Activated CD4-positive, alpha-beta T cell treated with anti-CD3 and anti-CD28 coated beads, Interleukin-2, amount 50 U/mL, for 16 hours (primary cell): Measurements from ENCODE around the gene FSIP1.

Source experiments
- DNase-seq: peaks from one replicate; pipeline ENCODE4 v3.0.0-alpha.2; 2020

Gene FSIP1

DNA sequence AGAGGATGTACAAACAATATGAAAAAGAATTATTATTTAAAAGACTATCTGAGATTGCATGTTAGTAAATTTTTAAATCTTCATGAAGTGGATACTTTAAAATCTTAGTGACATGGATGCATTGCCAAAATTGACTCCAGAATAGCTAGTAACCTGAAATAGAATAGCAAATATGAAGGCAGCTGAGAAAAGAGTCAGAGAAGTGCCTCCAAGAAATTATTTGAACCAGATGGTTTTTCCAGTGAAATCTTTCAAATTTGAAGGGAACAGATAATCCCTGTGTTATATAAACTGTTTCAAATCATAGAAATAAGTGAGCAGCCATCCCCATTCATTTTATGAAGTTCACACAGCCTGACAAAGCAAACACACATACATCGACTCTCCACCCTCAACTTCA, 29.6 kb downstream of the FSIP1 start:
- DNase-seq, result no peak

DNA sequence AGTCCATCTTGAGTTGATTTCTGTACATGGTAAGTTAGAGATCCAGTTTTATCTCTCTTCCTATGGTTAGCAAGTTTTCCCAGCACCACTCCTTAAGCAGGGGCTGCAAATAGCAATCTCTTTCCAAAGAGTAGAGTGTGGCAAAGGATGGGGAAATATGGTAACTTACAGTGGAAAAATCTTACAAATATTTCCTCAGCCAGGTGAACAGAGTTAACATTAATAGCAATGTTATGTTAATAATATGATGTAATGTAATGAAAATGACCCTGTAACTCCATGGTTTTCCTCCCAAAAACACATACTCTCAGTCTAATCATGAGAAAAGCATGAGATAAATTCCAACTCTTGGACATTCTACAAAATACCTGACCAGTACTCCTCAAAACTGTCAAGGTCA, 30.4 kb downstream of the FSIP1 start:
- no peak for DNase-seq

DNA sequence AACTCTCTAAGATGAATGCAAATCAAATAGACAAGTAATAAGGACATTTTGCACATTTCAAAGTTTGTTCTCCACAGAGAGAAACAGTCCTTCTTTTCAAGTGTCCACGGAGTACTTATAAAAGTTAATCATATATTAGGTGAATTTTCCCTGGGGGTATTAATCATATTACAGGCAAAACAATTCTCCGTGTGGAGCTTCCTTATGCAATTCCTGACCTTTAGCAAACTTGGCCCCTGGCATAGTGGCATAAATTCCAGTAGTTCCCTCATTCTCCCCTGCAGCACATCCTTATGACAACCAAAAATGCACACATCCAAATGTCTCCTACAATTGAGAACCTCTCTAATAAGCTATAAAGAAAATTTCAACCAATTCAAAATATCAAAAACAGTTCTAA, 34.4 kb downstream of the FSIP1 start:
- no peak for DNase-seq

DNA sequence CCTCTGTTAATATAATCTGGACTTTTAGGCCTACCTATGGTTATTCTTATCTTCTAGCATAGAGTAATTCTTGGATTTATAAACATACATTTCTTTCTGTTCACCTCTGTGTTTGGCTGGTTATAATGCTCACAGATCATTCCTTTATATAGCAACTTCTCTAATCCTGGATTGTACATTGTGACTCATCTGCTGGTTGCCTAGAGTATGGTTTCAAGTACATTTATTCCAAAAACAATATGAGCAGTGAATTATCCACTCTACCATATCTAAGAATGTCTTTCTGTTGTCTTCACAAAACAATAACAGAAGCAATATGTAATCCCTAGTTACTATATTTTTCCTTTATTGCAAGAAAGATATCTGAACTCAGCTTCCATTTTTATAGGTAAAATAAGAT, 35.3 kb downstream of the FSIP1 start:
- no peak for DNase-seq

DNA sequence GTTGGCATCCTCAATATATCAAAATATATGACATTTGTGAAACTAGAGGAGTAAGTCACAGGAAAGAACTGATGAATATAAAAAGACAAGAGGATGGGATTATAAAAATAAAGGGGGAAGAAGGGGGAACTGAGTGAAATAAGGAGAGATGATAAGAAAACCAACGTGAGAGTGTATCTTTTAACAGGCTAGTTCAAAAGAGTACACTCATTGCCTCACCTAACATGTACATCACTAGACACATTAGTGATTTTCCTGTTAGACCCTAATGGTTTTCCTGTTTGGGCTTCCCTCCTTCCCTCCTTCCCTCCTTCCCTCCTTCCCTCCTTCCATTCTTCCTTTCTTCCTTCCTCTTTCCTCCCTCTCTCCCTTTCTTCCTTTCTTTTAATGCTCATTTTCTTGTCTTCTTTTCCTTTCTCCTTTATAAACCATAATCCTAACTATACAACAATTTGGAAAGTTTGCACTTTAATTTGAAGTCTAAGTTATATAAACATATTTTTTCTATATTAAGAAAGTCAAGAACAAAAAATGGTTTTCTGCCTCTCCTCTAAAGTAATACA, 35.8 kb downstream of the FSIP1 start:
- DNase-seq, result no peak

DNA sequence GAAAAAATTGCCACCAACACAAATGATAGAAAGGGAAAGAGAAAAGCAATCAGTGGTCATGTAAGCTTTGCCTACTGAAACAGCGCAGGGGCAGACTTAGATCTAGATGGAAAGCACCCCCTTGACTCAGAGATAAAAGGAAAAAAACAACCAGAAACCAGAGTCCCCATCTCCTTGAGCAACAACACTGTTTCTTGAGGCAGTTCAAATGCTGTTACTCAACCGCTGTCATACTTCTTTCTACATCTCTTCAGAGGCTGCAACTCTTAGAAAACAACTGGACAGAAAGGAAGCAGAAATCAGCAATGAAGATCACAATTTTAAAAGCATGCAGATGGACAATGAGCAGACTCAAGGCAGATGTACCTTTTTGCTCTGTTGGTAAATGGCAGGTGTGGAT, 36.5 kb downstream of the FSIP1 start:
- no peak for DNase-seq

DNA sequence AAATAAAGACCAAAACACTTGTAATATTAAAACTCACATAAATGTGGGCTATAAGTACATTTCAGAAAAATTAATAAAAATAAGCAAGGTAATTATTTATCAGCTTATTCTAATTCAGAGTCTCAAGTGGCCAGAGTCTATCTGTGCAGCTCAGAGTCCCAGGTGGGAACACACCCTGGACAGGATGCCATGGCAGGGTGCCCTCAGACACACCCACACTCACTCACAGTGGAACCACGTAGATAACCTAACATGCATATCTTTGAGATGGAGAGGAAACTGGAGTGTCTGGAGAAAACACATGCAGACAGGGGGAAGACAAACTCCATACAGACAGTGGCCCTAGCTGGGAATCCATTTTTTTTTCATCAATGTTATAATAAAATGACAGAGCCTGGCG, 37.2 kb downstream of the FSIP1 start:
- DNase-seq, result no peak

DNA sequence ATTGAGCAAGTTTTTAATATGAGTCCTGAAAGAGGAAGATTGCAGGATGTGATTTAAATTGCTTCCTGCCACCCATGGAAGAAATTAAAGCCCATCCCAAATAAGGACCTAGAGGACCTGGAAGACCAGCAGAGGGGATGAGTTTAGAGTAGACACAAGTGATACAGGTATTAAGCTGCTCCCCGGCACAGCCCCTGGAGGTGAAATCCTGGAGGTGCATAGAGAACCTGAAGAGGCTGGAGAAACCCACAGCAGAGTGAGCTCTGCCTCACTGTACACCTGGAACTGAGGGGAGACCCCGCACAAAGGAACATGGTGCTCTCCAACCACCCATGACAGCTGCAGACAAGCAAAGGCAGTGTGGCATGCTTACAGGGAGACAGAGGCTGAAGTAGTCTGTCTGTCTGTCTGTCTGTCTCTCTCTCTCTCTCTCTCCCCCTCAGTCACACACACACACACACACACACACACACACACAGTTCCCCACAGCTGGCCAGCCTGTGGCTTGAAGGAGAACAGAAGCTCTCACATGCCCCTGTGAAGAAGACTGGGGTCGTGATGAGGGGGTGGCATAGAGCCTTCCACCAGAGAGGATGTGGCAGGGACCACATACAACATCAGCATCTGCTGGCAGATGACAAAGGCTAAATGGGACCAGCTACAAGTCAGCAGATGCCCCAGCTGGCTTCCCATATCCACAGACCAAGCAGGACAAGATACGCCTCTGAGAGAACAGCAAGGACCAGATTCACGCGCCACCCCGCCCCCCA, 38.1 kb downstream of the FSIP1 start:
- no peak for DNase-seq

DNA sequence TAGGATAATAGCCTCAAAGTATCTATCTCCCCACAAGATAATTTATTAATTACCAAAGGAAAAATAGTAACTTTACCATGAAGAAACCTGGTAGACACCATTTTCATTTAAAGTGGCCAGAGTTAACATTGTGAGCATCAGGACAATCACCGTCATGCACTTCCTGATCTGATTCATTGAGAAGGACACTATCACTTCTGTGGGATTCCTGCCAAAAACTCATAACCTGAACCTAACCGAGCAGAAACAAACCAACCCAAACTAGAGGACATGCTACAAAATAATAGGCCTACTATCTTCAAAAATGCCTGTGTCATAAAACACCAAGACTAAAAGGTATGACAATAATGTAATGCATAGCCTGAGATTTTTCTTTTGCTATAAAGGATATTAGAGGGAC, 39.0 kb downstream of the FSIP1 start:
- DNase-seq, result no peak

DNA sequence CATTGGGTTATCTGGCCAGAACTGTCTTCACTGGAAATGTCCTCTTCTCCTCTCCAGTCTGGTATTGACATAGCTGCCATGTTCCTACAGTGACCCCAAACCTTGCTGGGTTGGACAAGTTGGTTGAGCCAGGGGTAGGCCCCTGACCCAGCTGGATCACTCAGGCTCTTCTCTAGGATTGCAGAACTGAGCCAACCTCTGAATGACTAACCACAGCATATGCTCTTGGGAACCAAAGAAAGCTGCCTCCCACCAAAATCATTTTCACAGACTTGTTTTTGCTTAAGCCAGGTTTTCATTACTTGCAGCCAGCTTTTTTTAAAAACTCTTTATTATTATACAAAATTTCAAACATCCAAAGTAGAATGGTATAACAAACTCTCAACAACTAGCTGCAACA, 41.4 kb downstream of the FSIP1 start:
- DNase-seq, result no peak

DNA sequence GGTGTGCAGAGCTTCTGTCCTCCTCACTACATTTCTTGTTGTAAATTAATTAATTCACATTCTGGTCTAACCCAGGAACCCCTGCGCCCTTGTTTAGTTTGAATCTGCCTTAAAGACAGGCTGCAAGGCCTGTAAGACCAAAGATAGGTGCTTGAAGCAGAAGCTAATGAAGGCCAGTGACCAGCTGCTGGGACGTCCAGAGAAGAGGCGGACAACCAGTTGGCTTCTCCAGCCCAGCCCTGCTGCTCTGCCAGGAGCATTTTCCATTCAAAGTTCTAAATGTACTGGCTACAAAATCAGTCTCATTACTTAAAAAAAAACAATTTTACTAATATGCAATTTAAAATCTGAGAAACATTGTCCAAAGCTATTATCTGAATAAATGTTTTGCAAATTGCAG, 43.6 kb downstream of the FSIP1 start:
- no peak for DNase-seq

DNA sequence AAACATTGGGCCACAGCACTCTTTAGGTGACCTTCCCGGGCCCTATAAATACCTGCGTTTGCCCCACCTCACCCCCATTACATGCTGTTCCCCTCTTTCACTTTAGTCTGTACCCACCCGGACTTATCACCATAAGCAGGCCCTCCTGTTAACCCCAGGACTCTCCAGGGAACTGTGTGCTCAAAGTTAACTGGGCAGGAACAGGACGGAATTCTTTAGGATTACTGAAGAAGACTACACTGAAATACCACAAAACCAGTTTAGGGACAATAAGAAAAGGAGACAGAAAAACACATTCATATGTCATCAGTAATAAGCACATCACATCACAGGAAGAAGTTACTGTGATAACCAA, 45.5 kb downstream of the FSIP1 start:
- no peak for DNase-seq

DNA sequence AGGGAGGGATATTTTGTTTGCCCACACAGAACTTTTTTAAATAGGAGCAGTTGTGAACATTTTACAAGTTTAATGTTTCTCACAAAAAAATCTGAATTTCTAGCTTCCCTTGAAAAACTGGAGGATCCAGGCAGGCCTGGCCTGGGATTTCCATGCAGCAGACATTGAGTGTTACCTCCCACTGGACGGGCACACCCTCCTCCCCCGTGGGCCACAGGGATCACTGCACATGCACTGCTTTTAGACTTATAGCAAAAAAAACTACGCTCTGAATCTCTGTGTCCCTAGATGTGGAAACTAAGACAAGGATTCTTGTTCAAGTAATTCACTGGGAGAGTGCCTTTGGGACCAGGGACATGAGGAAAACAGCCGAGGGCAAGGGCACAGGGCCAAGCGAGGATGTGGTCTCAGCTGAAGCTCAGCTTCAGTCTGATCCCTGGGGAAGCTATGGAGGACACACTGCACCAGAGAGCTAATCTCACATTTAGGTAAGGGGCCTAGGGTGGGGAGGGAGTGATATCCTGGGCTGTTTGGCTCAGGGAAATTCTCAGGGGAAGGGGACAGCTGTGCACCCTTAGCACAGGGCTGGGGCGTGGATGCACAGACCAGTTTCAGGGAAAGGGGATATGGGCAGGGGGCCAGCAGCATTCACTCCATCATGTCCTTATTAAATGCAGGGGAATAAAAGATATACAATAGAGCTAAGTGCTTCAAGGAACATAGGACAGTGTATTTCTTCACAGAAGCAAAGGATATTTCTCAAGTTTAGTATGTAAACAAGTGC, 46.0 kb downstream of the FSIP1 start:
- DNase-seq, result no peak

DNA sequence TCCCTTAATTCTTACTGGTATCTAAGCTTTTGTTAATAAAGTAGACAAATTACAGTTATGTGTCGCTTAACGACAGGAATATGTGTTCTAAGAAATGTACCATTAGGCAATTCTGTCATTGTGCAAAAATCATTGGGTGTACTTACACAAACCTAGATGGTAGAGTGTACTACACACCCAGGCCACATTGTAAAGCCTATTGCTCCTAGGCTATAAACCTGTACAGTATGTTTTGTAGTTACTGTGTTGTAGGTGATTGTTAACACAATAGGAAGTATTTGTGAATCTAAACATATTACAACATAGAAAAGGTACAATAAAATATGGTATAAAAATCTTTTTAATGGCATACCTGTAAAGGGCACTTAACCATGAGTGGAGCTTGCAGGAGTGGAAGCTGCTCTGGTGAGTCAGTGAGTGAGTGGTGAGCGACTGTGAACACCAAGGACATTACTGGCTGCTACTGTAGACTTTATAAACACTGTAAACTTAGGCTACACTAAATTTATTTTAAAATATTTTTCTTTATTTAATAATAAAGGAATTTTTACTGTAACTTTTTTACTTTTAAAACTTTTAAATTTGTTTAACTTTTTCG, 47.4 kb downstream of the FSIP1 start:
- no peak for DNase-seq

DNA sequence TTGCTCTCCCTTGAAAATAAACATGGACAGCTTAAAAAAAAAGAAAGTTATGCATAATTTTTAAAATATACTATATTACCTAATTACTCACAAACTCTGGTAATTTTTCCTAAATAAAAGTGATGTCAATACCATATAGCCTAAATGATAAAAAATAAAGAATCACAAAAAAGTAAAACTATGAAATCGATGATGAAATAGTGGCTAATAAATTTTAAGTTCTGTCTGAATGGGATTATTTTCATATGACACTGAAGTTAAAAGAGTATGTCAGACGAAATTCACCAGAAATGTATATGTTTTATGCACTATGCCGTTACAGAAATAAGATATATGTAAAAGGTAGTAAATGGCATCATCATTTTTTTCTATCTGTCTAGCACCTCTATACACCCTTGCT, 51.4 kb downstream of the FSIP1 start:
- DNase-seq, result no peak

DNA sequence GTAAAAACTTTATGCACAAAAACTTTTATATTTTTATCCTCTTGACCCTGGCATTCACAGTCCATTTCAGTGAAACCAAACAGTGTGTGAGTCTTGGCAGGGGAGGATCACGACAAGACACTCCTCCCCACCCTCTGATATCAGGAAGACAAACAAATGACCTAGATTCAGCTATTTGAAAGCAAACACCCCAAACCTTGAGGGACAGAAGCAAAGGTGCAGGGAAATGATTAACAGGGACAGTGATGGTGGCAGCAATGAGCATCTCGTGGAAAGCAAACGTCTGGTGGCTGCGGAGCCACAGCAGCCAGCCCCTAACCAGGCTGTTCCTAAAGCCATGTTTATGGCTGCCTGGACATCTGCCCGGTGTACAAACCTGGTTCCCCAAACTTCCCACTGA, 52.1 kb downstream of the FSIP1 start:
- DNase-seq, result no peak

DNA sequence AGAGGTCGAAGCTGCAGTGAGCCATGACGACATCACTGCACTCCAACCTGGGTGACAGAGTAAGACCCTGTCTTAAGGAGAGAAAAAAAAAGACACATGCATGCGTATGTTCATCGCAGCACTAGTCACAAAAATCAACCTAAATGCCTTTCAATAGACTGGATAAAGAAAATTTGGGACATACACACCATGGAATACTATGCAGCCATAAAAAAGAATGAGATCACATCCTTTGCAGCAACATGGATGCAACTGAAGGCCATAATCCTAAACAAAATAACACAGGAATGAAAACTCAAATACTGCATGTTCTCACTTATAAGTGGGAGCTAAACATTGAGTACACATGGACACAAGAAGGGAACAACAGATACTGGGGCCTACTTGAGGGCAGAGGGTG, 53.1 kb downstream of the FSIP1 start:
- no peak for DNase-seq

DNA sequence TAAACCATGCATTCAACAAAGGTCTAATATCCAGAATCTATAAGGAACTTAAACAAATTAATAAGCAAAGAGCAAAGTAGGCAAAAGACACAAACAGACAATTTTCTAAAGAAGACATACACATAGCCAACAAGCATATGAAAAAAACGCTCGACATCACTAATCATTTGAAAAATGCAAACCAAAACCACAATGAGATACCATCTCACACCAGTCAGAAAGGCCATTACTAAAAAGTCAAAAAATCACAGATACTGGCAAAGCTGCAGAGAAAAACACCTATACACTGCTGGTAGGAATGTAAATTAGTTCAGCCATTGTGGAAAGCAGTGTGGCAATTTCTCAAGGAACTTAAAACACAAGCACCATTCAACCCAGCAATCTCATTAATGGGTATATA, 53.8 kb downstream of the FSIP1 start:
- no peak for DNase-seq

DNA sequence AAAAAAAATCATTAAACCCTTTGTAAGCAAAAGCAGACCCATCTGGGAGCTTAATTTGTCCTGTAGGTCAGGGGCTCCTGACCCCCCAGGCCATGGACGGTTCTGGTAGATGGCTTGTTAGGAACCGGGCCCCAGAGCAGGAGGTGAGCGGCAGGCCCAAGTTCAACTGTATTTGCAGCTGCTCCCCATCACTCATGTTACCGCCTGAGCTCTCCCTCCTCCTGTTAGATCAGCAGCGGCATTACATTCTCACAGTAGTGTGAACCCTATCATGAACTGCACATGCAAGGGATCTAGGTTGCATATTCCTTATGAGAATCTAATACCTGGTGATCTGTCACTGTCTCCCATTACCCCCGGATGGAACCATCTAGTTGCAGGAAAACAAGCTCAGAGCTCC, 60.7 kb downstream of the FSIP1 start:
- DNase-seq, result no peak

DNA sequence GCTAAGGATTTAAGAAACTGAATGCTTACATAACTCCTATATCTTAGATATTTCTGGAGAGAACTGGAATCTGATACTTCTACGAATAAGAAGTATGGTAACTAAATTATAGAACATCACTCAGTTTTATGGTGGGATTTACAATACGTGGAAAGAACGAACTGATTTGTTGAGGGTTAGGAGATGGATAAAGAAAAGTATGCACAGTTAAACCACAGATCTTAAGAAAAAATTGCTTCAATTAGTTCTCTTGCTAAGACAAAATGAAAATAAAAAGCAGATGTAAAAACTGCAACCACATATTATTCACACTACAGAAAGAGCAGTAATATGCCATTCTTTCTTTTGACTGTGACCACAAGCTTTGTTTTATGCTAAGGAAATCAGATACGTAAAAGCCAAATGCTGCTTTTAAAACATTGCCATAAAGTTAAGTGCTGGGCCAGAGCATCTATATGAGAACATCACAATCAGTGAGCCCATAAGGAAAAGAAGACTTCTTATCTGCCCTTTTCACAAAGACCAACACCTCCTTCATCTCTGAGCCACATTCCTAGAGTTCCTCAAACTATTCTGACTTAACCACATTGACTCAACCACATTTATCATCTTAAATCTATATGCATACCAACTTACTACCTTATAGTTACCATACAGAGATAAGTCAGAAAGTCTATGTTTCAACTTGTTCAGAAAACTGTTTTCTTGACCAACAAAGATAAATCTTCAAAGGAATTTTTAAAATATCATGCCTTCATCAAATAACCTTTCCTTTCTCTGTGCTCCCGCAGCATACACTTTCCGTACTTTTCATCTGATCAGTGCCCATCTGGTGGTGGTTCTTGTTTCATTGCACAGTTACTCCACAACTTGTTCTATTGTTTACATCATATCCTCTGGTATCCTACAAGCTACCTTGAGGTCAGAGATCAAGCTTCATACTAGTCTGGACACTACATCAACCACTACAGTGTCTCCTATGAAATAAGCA, 61.7 kb downstream of the FSIP1 start:
- no peak for DNase-seq

DNA sequence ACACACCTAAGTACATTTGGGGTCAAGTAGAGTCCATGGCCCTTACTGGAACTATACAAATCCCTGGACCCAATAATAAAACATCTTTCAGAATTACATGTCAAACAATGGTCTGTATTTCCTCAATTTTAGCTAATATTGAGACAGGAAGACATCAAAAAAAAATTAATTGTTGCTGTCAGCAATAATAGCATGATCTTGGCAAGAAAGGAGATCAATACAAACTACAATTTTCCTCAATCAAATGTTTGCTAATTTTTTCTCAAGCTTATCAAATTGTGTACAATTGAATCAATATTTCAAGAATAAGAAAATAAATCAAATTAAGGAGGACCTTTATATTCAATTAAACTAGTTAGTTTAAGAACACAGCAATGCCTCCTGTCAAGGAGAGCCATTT, 62.6 kb downstream of the FSIP1 start:
- no peak for DNase-seq

DNA sequence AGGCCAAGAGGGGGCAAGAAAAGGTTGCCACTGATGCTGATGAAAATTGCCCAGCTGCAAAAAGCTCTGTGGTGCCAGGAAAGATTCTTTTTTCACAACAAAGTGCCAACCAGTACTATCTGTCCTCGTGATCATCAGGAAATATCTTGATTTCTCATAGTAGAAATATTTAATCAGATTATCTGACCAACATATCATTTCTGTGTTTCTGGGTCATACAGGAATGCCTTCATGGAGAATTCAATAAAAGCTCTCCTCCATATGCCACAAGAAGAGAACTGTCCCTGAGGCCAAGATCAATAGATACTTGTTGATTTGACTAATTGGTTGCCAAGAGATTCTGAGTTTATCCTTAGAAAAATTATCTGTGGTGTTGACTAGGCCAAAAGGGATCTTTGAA, 63.5 kb downstream of the FSIP1 start:
- DNase-seq, result no peak

DNA sequence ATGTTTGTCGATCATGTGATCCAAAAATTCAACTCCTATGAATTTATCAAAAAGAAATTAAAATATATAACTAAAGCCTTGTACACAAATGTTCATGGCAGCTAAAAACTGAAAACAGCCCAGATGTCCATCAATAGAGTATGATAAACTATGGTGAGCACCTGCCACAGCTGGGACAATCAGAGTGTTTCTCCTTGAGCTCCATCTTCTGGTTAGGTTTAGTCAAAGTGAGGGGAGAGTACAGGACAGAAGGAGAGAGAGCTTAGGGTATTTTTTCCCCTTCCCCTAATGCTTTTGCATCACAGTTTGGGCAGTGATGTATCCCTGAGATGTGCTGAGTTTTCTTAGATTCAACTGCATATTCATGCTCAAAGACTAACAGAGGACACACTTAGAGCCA, 65.5 kb downstream of the FSIP1 start:
- DNase-seq, result no peak
